Dendritic cell treated with granulocyte-macrophage colony-stimulating factor and Interleukin-4, amounts not matched to agents 40 ng/mL and 50 ng/mL, for 4 days (primary cell): ENCODE data around the gene ZNF580.
A peak's percentile ranks its signal among the peaks of the same experiment; 100 is the strongest.

Source experiments
- H3K27ac Mint-ChIP-seq: one replicate; pipeline ENCODE4 v1.8.0; 2022; ENCODE audit warnings: mild to moderate bottlenecking, mixed read lengths
- H3K27me3 Mint-ChIP-seq: one replicate; pipeline ENCODE4 v1.8.0; 2022; ENCODE audit warnings: mild to moderate bottlenecking, mixed read lengths
- H3K36me3 Mint-ChIP-seq: one replicate; pipeline ENCODE4 v1.8.0; 2022; ENCODE audit warnings: low read depth, mixed read lengths
- H3K4me1 Mint-ChIP-seq: one replicate; pipeline ENCODE4 v1.8.0; 2022; ENCODE audit warnings: low read depth, mixed read lengths
- H3K4me3 Mint-ChIP-seq: one replicate; pipeline ENCODE4 v1.8.0; 2022; ENCODE audit warnings: mild to moderate bottlenecking, moderate library complexity, mixed read lengths
- H3K9me3 Mint-ChIP-seq: one replicate; pipeline ENCODE4 v1.8.0; 2022; ENCODE audit warnings: mixed read lengths
- intact Hi-C: fragments of 100-400 bp; cut with micrococcal nuclease; formaldehyde crosslinking; loops from one replicate; pipeline ENCODE4 v1.15.0; 2022

The ZNF580 gene

GRCh38 chr19:55683449-55684261 lies 42.9 kb downstream of the ZNF580 start:
- no peaks in the 10 kb centered on the region for H3K9me3 Mint-ChIP-seq
- no peaks in the 10 kb centered on the region for H3K27me3 Mint-ChIP-seq
- peak overlapping the region; percentile 39 for H3K27ac Mint-ChIP-seq
- peaks cover 58% of the 10 kb centered on the region for H3K4me1 Mint-ChIP-seq
- H3K36me3 Mint-ChIP-seq: peaks cover 95% of the 10 kb centered on the region
- intact Hi-C loops: no loop called here
- H3K4me3 Mint-ChIP-seq: no peak overlapping the region

- Mint-ChIP-seq H3K9me3 (no peaks in the 10 kb centered on the region), H3K27ac (no peak overlapping the region), H3K36me3 (peaks cover 95% of the 10 kb centered on the region), H3K4me1 (peaks cover 50% of the 10 kb centered on the region), H3K27me3 (no peaks in the 10 kb centered on the region), H3K4me3 (no peak overlapping the region)
- intact Hi-C loops: no loop called here
Measured at GRCh38 chr19:55684946-55685681, 44.3 kb downstream of the ZNF580 start.

DNA sequence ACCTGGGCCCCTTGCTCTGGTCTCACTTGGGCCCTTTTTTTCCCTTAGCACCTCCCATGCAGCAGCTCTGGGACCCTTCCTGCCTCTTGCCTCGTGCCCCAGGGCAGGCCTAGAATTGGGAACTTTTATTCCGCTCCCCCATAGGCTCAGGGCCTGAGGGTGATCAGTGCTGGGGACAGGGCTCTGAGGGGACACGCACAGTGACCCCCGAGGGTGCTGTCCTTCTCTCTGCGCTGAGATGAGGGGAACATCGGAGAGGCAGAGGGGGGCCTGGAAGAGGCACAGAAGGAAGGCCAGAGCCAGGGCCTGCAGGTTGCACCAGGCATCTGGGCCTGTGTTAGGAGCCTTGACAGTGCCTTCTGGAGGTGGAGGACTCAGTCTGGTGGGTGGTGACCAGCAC lies 45.0 kb downstream of the ZNF580 start:
- Mint-ChIP-seq H3K27ac (no peak overlapping the region), H3K4me1 (peaks cover 44% of the 10 kb centered on the region), H3K9me3 (no peaks in the 10 kb centered on the region), H3K36me3 (peaks cover 95% of the 10 kb centered on the region), H3K4me3 (no peak overlapping the region), H3K27me3 (no peaks in the 10 kb centered on the region)
- intact Hi-C loops: no loop called here

GRCh38 chr19:55686311-55687050 lies 45.7 kb downstream of the ZNF580 start:
- no peak overlapping the region for H3K4me3 Mint-ChIP-seq
- no peak overlapping the region for H3K27ac Mint-ChIP-seq
- H3K9me3 Mint-ChIP-seq: no peaks in the 10 kb centered on the region
- intact Hi-C loops: no loop called here
- no peaks in the 10 kb centered on the region for H3K27me3 Mint-ChIP-seq
- peaks cover 38% of the 10 kb centered on the region for H3K4me1 Mint-ChIP-seq
- H3K36me3 Mint-ChIP-seq: peaks cover 95% of the 10 kb centered on the region

DNA sequence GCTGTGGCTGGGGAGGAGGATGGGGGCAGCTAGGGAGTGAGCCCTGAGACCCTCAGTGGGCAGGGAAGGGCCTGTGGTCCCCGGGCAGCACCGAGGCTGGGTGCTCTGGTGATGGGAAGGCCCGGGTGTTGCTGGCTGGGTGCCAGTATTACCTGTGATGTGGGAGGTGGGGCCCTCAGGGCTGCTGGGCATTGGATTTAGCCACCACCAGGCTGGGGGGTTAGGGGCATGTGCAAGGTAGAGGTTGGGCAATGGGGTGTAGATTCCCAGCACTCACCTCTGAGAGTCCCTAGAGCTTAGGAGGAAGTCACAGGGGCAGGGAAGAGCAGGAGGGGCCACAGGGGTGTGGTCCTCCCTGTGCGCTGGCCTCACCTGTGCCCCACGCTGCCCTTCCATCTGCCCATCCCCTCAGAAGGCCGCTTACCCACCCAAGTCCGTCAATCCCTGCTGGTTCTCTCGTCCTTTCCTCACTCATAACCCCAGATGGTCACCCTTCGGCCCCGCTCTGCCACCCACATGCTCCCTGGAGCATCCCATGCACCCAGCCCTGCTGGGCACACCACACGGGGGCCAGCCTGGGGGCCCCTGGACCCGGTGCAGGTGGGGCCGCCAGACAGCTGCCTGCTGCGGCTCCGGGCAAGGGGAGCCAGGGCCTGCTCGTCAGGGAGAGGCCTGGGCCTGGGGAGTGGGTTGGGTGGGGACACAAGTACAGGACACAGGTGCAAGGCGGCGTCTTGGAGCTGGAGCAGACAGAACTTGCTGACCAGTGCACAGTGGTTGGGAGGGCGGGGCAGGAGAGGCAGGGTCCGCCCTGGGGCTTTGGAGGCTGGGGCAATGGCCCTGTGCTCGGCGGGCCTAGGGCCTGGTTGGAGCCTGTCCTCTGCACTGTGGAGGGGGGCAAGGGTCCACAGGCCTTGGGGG lies 46.7 kb downstream of the ZNF580 start:
- Mint-ChIP-seq H3K4me1 (peaks cover 38% of the 10 kb centered on the region), H3K9me3 (no peaks in the 10 kb centered on the region), H3K27me3 (no peaks in the 10 kb centered on the region), H3K36me3 (peaks cover 99% of the 10 kb centered on the region), H3K27ac (peak overlapping the region; percentile 51), H3K4me3 (no peak overlapping the region)
- intact Hi-C loops: no loop called here

GRCh38 chr19:55688422-55689218 lies 47.8 kb downstream of the ZNF580 start:
- H3K9me3 Mint-ChIP-seq: no peaks in the 10 kb centered on the region
- H3K4me3 Mint-ChIP-seq: no peak overlapping the region
- peak overlapping the region; percentile 17 for H3K27ac Mint-ChIP-seq
- H3K36me3 Mint-ChIP-seq: peaks cover 100% of the 10 kb centered on the region
- H3K4me1 Mint-ChIP-seq: peaks cover 38% of the 10 kb centered on the region
- no peaks in the 10 kb centered on the region for H3K27me3 Mint-ChIP-seq
- intact Hi-C loops: no loop called here

DNA sequence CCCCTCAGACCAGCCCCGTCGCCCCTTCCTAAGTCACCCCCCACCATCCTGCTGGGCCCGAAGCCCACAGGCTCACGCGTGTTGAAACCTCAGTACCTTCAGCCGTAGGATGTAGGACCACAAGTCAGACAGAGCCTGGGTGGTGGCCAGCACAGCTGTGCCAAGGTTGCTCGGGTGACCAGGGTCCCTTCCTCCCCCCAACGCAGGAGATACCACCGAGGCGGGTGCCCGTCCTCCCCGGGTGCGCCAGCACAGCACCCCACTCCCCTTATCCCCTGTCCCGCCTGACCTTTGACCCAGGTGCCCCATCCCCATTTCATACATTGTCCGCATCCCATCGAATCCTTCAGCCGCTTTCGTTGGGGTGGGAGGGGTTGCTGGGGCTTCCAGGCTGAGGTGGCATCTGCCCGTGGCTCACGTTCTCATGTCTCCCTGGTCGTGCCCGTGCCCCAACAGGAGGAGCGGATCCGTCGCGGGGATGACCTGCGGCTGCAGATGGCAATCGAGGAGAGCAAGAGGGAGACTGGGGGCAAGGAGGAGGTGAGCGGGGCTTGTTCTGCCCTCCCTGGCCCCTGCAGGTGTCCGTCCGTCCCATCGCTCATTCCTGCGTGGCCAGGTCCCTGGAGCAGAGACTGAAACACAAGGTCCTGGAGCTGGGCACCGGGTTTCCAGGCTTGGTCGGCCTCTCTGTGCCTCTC lies 48.8 kb downstream of the ZNF580 start:
- peaks cover 100% of the 10 kb centered on the region for H3K36me3 Mint-ChIP-seq
- intact Hi-C loops: no loop called here
- no peaks in the 10 kb centered on the region for H3K9me3 Mint-ChIP-seq
- peaks cover 38% of the 10 kb centered on the region for H3K4me1 Mint-ChIP-seq
- no peaks in the 10 kb centered on the region for H3K27me3 Mint-ChIP-seq
- no peak overlapping the region for H3K27ac Mint-ChIP-seq
- H3K4me3 Mint-ChIP-seq: no peak overlapping the region

DNA sequence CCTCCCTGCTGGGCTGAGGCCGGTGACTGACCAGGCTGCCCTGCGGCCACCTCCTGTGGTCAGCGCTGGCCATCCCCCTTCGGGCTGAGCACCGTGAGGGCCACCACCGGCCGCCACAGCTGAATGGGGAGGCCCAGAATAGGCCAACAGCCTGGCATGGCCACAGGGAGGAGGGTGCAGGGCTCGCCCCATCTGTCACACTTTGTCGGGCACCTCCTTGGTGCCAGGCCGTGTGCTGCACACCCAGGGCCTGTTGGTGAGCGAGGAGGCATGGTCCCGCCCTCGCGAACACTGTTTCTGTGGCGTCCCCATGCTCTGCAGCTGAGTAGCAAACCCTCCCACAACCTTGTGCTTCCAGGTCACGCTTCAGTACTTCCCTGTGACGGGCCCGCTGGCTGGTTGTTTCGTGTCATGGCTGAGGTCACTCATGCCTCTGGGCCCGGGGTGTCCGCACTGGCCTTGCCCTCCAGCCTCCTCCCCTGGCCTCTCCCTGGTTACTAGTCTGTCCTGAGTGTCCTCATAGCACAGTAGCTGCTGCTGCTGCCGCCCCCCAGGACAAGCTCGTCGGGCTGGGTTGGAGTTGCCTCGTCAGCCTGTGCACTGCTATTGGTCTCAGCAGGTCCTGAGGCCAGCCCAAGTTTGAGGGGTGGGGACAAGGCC lies 49.4 kb downstream of the ZNF580 start:
- Mint-ChIP-seq H3K9me3 (no peaks in the 10 kb centered on the region), H3K27me3 (no peaks in the 10 kb centered on the region), H3K4me1 (peaks cover 32% of the 10 kb centered on the region), H3K27ac (no peak overlapping the region), H3K36me3 (peaks cover 100% of the 10 kb centered on the region), H3K4me3 (no peak overlapping the region)
- intact Hi-C loops: no loop called here

DNA sequence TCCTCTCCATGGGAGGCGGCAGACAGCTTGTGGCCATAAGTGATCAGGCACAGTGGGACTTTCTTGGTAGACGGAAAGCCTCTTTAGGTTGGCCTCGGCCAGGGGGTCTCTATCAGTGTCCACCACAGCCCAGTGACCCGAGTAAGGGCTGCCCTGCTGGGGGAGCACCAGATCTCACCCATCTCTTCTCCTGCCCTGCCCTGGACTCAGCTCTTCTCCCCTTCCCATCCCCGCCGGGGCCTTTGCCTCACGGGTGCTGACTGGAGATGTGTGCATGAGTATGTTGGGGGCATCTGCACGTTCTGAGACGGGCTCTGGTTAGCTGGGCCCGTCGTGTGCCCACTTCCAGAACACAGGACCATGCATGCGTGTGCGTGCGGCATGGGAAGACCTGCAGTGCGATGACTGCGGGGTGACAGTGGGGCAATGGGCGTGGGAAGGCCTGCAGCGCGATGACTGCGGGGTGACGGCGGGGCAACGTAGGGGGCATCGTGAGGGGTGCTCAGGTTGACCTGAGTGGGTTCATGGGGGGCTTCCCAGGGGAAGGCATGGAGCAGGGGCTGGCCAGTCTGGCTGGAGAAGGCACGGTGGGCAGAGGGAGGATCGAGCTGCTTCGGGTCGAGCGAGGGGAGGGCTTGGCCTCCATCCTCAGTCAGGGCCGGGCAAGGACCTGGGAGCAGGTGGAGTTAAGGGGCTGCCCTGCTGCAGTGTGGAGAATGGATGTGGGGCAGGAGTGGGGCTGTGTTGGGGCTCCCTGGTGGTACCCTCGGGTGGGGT lies 50.2 kb downstream of the ZNF580 start:
- no peak overlapping the region for H3K27ac Mint-ChIP-seq
- H3K27me3 Mint-ChIP-seq: no peaks in the 10 kb centered on the region
- intact Hi-C loops: no loop called here
- H3K9me3 Mint-ChIP-seq: no peaks in the 10 kb centered on the region
- peaks cover 100% of the 10 kb centered on the region for H3K36me3 Mint-ChIP-seq
- H3K4me3 Mint-ChIP-seq: no peak overlapping the region
- H3K4me1 Mint-ChIP-seq: peaks cover 25% of the 10 kb centered on the region

GRCh38 chr19:55691561-55692481 lies 51.0 kb downstream of the ZNF580 start:
- Mint-ChIP-seq H3K9me3 (no peaks in the 10 kb centered on the region), H3K27ac (no peak overlapping the region), H3K4me3 (no peak overlapping the region), H3K27me3 (no peaks in the 10 kb centered on the region), H3K4me1 (peaks cover 16% of the 10 kb centered on the region), H3K36me3 (peaks cover 100% of the 10 kb centered on the region)
- intact Hi-C loops: no loop called here

- H3K9me3 Mint-ChIP-seq: no peaks in the 10 kb centered on the region
- H3K27me3 Mint-ChIP-seq: no peaks in the 10 kb centered on the region
- no peak overlapping the region for H3K4me3 Mint-ChIP-seq
- no peak overlapping the region for H3K27ac Mint-ChIP-seq
- peaks cover 100% of the 10 kb centered on the region for H3K36me3 Mint-ChIP-seq
- intact Hi-C loops: no loop called here
- H3K4me1 Mint-ChIP-seq: peaks cover 7% of the 10 kb centered on the region
Measured at GRCh38 chr19:55692681-55693081, 51.9 kb downstream of the ZNF580 start.
